Endothelial cell of hepatic sinusoid (primary cell): ENCODE measurements around the gene SACS.
"Not testable (repeated sequence)": the region's sequence is repeated elsewhere in the genome, so short reads cannot be mapped to it uniquely, and the experiment has no call there.

ENCODE experiments used
- in situ Hi-C: cut with HindIII; loops from 2 replicates; pipeline ENCODE4 v1.10.0; 2017; ENCODE audit warnings: low sequenced_read_pairs

Gene SACS

GRCh38 chr13:23456437-23457210, 23.1 kb upstream of the SACS start:
- in situ Hi-C loops = no loop called here

GRCh38 chr13:23455401-23456185, 22.1 kb upstream of the SACS start:
- in situ Hi-C loops = no loop called here

GRCh38 chr13:23453132-23453531, 19.6 kb upstream of the SACS start:
- in situ Hi-C loops = no loop called here

- in situ Hi-C loops = no loop called here
Measured at GRCh38 chr13:23450340-23451046, 17.0 kb upstream of the SACS start.

GRCh38 chr13:23449398-23450162, 16.1 kb upstream of the SACS start:
- in situ Hi-C loops = no loop called here

- in situ Hi-C loops = no loop called here
Measured at GRCh38 chr13:23447927-23448326, 14.4 kb upstream of the SACS start.

- in situ Hi-C loops = no loop called here
Measured at GRCh38 chr13:23445794-23446193, 12.3 kb upstream of the SACS start.

GRCh38 chr13:23443878-23444277, 10.4 kb upstream of the SACS start:
- in situ Hi-C loops = no loop called here

GRCh38 chr13:23443110-23443509, 9.6 kb upstream of the SACS start:
- in situ Hi-C loops = no loop called here

- in situ Hi-C loops = no loop called here
Measured at GRCh38 chr13:23440821-23441618, 7.5 kb upstream of the SACS start.

GRCh38 chr13:23440324-23440723, 6.8 kb upstream of the SACS start:
- in situ Hi-C loops = not testable (repeated sequence)

- in situ Hi-C loops = no loop called here
Measured at GRCh38 chr13:23437916-23438315, 4.4 kb upstream of the SACS start.

- in situ Hi-C loops = no loop called here
Measured at GRCh38 chr13:23436680-23437079, 3.2 kb upstream of the SACS start.

- in situ Hi-C loops = no loop called here
Measured at GRCh38 chr13:23434491-23434890, 989 bp upstream of the SACS start.

- in situ Hi-C loops = no loop called here
Measured at GRCh38 chr13:23432626-23433025, 876 bp downstream of the SACS start.

GRCh38 chr13:23430664-23431063, 2.8 kb downstream of the SACS start:
- in situ Hi-C loops = no loop called here

GRCh38 chr13:23427881-23428528, 5.5 kb downstream of the SACS start:
- in situ Hi-C loops = no loop called here

GRCh38 chr13:23427342-23427843, 6.1 kb downstream of the SACS start:
- in situ Hi-C loops = no loop called here

- in situ Hi-C loops = loop anchor here (5.0 kb wide), 1 partner anchor 69 kb away; no protein-coding TSS in a partner anchor
Measured at GRCh38 chr13:23421596-23421995, 11.9 kb downstream of the SACS start.
